ENCODE results near the gene GPS2. TPM values are rescaled to one million over a fixed set of nuclear protein-coding genes. Genes with fewer than 3 reads are reported as not detected.

The GPS2 gene
- total and polyA plus RNA-seq, 2 donors (not counting 3 experiments of a cell fraction or from before 2014, with no cell fraction given): 51.6 to 132 TPM

GRCh38 chr17:7361906-7362305 is 46.7 kb upstream of the GPS2 start:
- dilution Hi-C loops (cut with MboI; ENCODE audit: extremely low pct_ligation_motif_present, low sequenced_read_pairs): no loop called here
- H3K4me2 ChIP-seq (ENCODE audit: insufficient read depth, low read length): no peak overlapping the region
- H3K36me3 ChIP-seq (ENCODE audit: control insufficient read depth in 2 of 2, extremely low read depth in 1 of 2, insufficient read depth in 2 of 2, low read length in 2 of 2): no peaks in the 10 kb centered on the region
- H3K9me3 ChIP-seq (replicated peaks; ENCODE audit: control insufficient read depth, insufficient read depth, low read length): no peaks in the 10 kb centered on the region
- no peaks in the 10 kb centered on the region for H4K20me1 ChIP-seq (replicated peaks; ENCODE audit: control insufficient read depth, extremely low read depth, insufficient read depth, low read length)
- H3K4me3 ChIP-seq (replicated peaks in 1 of 3; ENCODE audit: insufficient read depth in 1 of 3, low read depth in 1 of 3, low read length in 3 of 3): no peak overlapping the region
- no peaks in the 10 kb centered on the region for H3K4me1 ChIP-seq (ENCODE audit: control insufficient read depth, extremely low read depth, insufficient read depth, low read length)
- intact Hi-C loops (cut with micrococcal nuclease): no loop called here
- ChIA-PET POLR2A (no interaction called here), CTCF (interaction anchor here (0.6 to 1.7 kb wide), 5 partner anchors 9 to 316 kb away, joined by 3 to 9 read pairs (median 4); partner anchors contain the start of genes KCTD11 and ZBTB4)
- H3K79me2 ChIP-seq (ENCODE audit: control insufficient read depth, insufficient read depth, low read length): no peaks in the 10 kb centered on the region
- H3K27me3 ChIP-seq (ENCODE audit: control insufficient read depth in 2 of 2, insufficient read depth in 2 of 2, low read length in 2 of 2): no peaks in the 10 kb centered on the region
- no peak overlapping the region for H3K9ac ChIP-seq (replicated peaks; ENCODE audit: extremely low read depth, insufficient read depth, low read length)
- no peaks in the 10 kb centered on the region for H3K9me1 ChIP-seq (replicated peaks; ENCODE audit: control insufficient read depth, extremely low read depth, insufficient read depth, low read length)
- FAIRE-seq (no peak), DNase-seq (ENCODE audit: low read depth, low spot score) (no peak)
- no peak for TF ChIP-seq EZH2 (IDR thresholded peaks at IDR 0.05; ENCODE audit: borderline replicate concordance, low read depth, low read length, severe bottlenecking)
- TF ChIP-seq FOS (IDR thresholded peaks at IDR 0.05; ENCODE audit: borderline replicate concordance, insufficient read depth, low read length): no peak
- TF ChIP-seq POLR2AphosphoS5 (IDR thresholded peaks at IDR 0.05; ENCODE audit: insufficient read depth, low read depth, low read length): no peak
- TF ChIP-seq JUN (IDR thresholded peaks at IDR 0.05; ENCODE audit: borderline replicate concordance, insufficient read depth, insufficient read length, low read depth): no peak
- TF ChIP-seq MYC (IDR thresholded peaks at IDR 0.05; ENCODE audit: low read depth, low read length): no peak
- TF ChIP-seq CTCF (IDR thresholded peaks at IDR 0.05; ENCODE audit: extremely low read depth in 1 of 2, insufficient read depth in 1 of 2, low read depth in 1 of 2, low read length in 2 of 2): no peak
- TF ChIP-seq GATA2 (IDR thresholded peaks at IDR 0.05; ENCODE audit: insufficient read depth, insufficient read length, low read depth, low read length): no peak
- TF ChIP-seq POLR2A (IDR thresholded peaks at IDR 0.05; ENCODE audit: low read depth, low read length): no peak
- no TSS peak for BruUV-seq (replicated peaks)
- H3K27ac ChIP-seq (ENCODE audit: insufficient read depth, low read depth, low read length): no peak overlapping the region
- H2AFZ ChIP-seq (ENCODE audit: low read depth, low read length): no peak overlapping the region

All from endothelial cell of umbilical vein (primary cell).